Stimulated activated CD8-positive, alpha-beta memory T cell treated with anti-CD3 and anti-CD28 coated beads, Interleukin-15, amount 100 ng/mL, for 1 hour (primary cell): Measurements from ENCODE around the gene ZMYND12.
A peak's percentile ranks its signal among the peaks of the same experiment; 100 is the strongest.
"Not testable (repeated sequence)": the region's sequence is repeated elsewhere in the genome, so short reads cannot be mapped to it uniquely, and the experiment has no call there.

Experiments
- DNase-seq: peaks from one replicate; pipeline ENCODE4 v3.0.0-alpha.2; 2020; ENCODE audit warnings: low read depth

ZMYND12 gene

GRCh38 chr1:42456010-42456753 is at the start of gene ZMYND12, which contains the start of gene PPCS:
TSS of gene ZMYND12 (minus strand) at chr1:42456022. CDS start at chr1:42455997, 25 bp downstream.
TSS of gene PPCS (plus strand) at chr1:42456543. CDS start at chr1:42456566, 23 bp downstream.
- peak; percentile 79 for DNase-seq

- no peak for DNase-seq
These were observed 48.8 kb upstream of the ZMYND12 start for GRCh38 chr1:42504535-42505128.

- DNase-seq, result not testable (repeated sequence)
These were observed 46.2 kb upstream of the ZMYND12 start for GRCh38 chr1:42502031-42502430.

DNA sequence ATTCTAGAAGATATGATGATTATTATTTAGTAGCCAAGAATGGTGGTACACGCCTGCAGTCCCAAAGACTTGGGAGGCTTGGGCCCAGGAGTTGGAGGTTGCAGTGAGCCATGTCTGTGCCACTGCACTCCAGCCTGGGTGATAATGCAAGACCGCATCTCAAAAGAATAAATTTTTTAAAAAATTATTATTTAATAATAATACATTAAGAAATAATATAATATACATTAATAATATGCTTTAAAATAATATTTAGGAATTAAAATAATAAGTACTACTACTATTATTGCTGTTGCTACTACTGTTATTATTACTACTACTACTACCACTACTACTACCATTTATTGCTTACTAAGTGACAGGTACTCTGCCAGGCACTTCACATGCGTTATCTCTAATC is 34.4 kb upstream of the ZMYND12 start:
- DNase-seq, result no peak

GRCh38 chr1:42484382-42484781 is 28.6 kb upstream of the ZMYND12 start:
- DNase-seq, result no peak

DNA sequence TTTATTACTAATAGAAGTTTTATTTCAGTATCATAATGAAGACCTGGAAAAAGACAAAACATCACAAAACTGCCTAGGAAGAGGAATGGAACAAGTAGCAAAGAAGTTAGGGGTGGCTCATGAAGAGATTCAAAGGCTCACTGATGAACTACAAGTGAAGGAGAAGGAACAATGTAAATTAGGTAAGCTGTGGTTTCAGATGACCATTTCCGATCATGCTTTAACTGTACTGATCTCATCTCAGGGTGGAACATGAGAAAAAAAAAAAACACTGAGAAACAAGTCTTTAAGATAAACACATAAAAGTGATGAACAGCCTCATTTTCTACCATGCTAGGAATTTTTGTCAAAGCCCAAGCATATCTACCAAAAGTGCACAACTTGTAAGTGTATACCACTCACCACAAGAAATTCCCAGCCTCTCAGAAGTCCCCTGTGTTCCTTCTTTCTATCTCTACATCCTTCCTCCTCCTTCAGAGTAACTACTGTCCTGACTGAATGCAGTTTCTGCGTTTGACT is 26.9 kb upstream of the ZMYND12 start:
- no peak for DNase-seq

DNA sequence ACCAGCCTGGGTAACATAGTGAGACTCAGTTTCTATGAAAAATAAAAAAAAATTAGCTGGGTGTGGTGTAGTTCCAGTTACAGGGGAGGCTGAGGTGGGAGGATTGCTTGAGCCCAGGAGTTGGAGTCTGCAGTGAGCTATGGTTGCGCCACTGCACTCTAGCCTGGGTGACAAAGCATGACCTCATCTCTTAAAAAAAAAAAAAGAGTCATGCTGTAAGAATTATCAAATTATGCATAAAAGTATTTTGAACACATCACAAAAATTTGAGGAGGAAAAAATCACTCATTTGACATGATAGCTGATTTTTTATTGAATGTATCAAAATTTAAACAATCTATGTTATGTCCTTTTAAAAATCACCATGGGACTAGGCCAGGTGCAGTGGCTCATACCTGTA is 25.1 kb upstream of the ZMYND12 start:
- no peak for DNase-seq

DNA sequence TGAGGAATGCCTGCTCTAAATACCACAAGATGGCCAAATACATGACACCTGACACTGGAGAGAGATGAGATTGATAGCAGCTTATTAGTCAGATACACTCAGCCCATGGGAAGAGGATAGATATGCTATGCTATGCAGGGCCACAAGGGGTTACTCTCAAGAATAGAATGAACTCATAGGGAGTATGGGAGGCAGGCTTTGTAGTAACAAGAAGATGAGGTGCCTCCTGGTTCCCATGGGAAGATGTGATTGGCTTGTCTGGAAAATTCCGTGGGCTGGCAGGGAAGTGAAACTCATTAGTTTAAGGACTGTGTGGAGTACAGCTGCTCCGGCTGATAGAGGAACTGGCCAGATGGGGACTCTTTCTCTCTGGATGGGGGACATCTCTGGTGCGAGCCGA is 23.8 kb upstream of the ZMYND12 start:
- no peak for DNase-seq

DNA sequence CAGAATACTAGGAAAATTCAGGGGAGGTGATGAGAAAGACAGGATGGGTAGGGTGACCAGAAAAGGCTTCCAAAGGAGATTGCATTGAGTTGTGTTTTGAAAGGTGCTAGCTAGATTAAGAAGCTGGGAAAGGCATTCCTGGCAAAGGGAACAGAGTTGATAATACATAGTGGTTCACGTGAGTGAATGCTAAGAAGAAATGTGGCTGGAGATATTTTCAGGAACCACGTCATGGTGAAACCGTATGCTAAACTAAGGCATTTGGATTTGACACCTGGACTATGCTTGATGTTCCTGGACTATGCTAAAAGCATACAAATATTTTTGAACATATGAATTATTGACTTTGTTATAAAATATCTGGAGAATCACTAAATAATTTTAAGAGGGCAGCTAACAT is 22.0 kb upstream of the ZMYND12 start:
- no peak for DNase-seq

- not testable (repeated sequence) for DNase-seq
These were observed 21.5 kb upstream of the ZMYND12 start for GRCh38 chr1:42477354-42477753.

DNA sequence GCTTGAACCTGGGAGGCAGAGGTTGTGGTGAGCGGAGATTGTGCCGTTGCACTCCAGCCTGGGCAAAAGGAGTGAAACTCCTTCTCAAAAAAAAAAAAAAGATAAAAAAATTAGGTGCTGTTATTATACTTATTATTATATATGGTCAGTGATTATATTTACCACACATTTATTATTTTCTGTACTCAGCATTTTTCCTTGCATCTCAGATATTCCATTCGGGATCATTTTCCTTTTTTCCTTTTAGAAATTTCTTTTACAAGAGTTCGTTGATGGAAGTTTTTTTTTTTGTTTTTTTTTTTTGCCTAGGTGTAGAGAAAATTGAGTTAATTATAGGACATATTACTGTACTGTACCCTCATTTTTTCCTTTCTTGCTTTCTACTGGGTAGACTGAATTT is 20.8 kb upstream of the ZMYND12 start:
- DNase-seq, result no peak

- DNase-seq, result no peak
These were observed 13.9 kb upstream of the ZMYND12 start for GRCh38 chr1:42469727-42470126.

DNA sequence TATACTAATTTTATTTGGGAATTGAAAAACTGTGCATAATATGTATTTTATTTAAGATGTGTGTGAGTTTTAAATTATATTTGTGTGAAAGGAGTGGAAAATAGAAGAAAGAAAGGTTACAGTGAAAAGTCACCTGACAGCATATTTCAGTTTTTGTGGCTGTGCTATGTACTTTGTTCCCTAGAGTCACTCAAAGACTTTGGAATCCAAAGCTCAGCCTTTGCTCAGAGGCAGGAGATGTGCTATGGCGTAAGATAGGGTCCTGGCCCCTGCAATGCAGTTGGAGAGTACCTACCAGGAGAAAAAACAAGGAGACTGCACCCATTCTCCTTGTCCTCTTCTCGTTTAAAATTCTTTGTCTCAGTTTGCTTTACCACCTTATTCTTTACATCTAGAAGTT is 10.2 kb upstream of the ZMYND12 start:
- DNase-seq, result no peak

DNA sequence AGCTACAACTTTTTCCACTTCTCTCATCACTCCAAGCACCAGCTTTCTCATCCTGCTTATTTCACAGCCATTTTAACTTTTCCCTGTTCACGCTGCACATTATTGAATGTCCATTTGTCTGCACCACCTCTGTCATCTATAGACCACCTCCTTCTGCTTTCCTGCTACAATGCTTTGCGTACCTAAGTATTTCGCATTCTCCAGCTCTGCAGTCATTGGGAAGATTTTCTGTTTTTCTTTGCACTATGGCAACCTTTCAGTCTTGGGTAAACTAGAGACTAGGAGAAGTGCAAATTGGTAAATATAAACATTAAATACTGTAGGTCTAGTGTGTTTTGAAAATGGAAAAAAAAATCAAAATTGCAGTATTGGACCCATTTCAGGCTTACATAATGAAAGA is 8.1 kb upstream of the ZMYND12 start:
- DNase-seq, result no peak

DNA sequence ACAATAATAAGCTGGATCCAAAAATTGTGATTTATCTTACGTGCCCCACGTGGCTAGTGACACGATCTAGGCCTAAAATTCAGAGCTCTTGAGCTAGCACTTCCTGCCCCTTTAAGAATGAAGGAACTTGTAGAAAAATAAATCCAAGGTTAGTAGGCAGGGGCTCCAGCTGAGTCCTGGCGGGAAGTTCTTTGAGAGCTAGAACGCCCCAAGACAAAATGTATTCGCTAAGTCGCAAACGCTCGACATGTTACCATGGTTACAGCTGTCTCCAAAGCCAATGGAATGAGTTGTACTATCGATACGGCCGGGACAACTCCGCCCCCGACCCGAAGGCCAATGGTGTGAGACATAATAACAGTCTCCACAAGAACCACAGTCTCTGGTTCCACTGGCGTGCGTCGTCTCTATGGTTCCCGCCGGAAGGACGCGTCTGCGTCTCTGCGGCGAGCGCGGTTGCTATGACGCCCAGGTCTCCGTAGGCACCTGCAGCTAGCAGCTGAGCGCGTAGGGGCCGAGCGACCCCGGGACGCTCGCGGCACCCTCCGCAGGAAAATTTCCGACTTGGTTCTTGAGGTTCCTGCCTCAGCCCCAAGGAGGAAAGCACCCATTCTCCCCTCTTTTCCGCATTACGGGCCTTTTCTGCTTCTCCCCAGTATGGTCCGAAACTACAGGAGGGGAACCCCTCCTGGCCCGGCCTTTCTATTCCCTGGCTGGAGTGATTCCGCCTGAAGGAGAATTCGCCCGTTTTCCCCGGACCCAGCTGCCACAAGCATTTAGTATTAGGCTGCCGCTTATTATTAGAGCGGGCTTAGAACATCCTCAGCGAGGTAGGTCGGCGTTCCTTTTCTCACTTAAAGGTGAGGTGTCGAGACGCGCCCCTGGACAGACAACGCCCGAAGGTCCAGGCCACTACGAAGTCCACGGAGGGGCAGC is 7.3 kb upstream of the ZMYND12 start, which contains the start of gene CCDC30:
TSS of gene CCDC30 (plus strand) at position 459 of the 936 bp plus-strand sequence. CDS start 17,266 bp downstream, outside the sequence.
- peak; percentile 91 for DNase-seq

- DNase-seq, result no peak
These were observed 5.4 kb upstream of the ZMYND12 start for GRCh38 chr1:42461196-42461595.

- peak; percentile 32 for DNase-seq
These were observed 900 bp upstream of the ZMYND12 start for GRCh38 chr1:42456754-42457089.

DNA sequence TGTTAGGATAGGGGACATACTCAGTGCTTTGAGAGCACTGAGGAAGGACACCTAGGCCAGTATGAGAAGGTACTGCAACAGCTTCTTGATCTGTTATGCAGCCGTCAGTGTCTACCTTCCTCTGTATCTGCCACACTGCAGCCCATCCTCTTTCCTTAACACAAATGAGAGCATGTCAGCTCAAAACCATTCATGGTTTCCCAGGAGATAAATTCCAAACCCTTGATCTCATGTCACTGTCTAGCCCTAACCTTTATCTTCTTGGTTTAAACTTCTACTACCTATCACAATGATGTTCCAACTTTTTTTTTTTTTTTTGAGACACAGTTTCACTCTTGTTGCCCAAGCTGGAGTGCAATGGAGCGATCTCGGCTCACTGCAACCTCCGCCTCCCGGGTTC is 1.4 kb downstream of the ZMYND12 start:
- no peak for DNase-seq

- DNase-seq, result no peak
These were observed 2.4 kb downstream of the ZMYND12 start for GRCh38 chr1:42453386-42453785.

GRCh38 chr1:42450061-42450460 is 5.8 kb downstream of the ZMYND12 start:
- no peak for DNase-seq

- DNase-seq, result no peak
These were observed 6.6 kb downstream of the ZMYND12 start for GRCh38 chr1:42449256-42449655.

- no peak for DNase-seq
These were observed 13.2 kb downstream of the ZMYND12 start for GRCh38 chr1:42442662-42443061.
